ENCODE data around the gene C1GALT1. TPM values are rescaled to one million over a fixed set of nuclear protein-coding genes. Genes with fewer than 3 reads are reported as not detected.

The C1GALT1 gene
- total RNA-seq, 1 experiment from 2014 or later, result 106 TPM

DNA sequence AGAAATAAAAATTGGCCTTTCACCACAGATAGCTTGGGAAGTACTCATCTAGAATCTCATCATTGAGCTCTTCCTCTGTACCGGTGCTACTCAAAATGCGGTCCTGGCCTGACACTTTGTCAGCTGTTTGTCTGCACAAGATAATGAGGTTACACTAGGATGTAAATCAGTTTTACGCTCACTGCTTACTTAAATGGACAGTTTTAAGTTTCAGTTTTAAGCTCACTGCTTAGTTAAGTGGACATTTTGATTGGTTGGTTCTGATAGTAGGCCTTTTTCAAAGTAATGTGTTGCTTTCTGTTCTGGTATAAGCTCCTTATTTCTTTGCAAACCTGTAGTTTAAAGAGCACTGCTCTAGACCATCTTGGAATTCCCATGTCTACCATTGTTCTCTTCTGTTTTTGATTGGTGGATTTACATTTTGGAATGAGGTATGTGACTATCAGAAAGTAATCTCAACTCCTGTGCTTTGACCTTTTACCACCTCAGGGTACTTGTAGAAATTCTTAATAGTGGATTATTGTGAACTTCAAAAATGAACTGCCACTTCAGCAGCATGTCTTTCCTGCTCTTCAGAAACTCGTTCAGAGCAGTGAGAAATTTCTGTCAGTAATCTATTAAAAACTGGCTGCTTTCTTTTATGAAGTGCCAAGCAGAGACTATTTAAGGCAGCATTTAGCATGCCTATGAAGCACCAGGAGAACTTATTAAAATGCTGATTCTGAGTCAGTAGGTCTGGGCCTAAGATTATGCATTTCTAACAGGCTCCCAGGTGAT is 55.0 kb downstream of the C1GALT1 start:
- peaks cover 24% of the 10 kb centered on the region for H3K36me3 Mint-ChIP-seq
- peak overlapping the region; percentile 33 for H3K4me3 Mint-ChIP-seq
- ChIA-PET CTCF (interaction anchor here (0.7 to 1.4 kb wide), 2 partner anchors 110 to 134 kb away, joined by 3 to 4 read pairs; no protein-coding TSS in a partner anchor), POLR2A (no interaction called here)
- no peaks in the 10 kb centered on the region for H3K9me3 Mint-ChIP-seq
- H3K27ac Mint-ChIP-seq, result peak overlapping the region; percentile 95
- no peaks in the 10 kb centered on the region for H3K27me3 Mint-ChIP-seq (ENCODE audit: low read depth)
- TF ChIP-seq ZNF281 (CRISPR knock-in tag; IDR thresholded peaks at IDR 0.05), result no peak
- TF ChIP-seq ZNF423 (CRISPR knock-in tag; IDR thresholded peaks at IDR 0.05), result no peak
- no peak for TF ChIP-seq ZBTB21 (CRISPR knock-in tag; IDR thresholded peaks at IDR 0.05; ENCODE audit: borderline replicate concordance)
- DNase-seq (ENCODE audit: low spot score) (no peak), ATAC-seq (no peak)
- peaks cover 63% of the 10 kb centered on the region for H3K4me1 Mint-ChIP-seq

GRCh38 chr7:7237978-7238267 is 55.6 kb downstream of the C1GALT1 start:
- Mint-ChIP-seq H3K36me3 (peaks cover 28% of the 10 kb centered on the region), H3K27me3 (ENCODE audit: low read depth) (no peaks in the 10 kb centered on the region), H3K4me1 (peaks cover 67% of the 10 kb centered on the region), H3K27ac (peak overlapping the region; percentile 63; the same call in 1 of the 2 replicates), H3K9me3 (no peaks in the 10 kb centered on the region), H3K4me3 (peak overlapping the region; percentile 33; the same call in 1 of the 2 replicates)
- TF ChIP-seq ZNF317 (CRISPR knock-in tag; IDR thresholded peaks at IDR 0.05; ENCODE audit: borderline replicate concordance, low read depth), result no peak
- no peak for TF ChIP-seq EMX1 (CRISPR knock-in tag; IDR thresholded peaks at IDR 0.05)
- no peak for TF ChIP-seq ETV6 (CRISPR knock-in tag; IDR thresholded peaks at IDR 0.05)
- TF ChIP-seq, protein P1, sequence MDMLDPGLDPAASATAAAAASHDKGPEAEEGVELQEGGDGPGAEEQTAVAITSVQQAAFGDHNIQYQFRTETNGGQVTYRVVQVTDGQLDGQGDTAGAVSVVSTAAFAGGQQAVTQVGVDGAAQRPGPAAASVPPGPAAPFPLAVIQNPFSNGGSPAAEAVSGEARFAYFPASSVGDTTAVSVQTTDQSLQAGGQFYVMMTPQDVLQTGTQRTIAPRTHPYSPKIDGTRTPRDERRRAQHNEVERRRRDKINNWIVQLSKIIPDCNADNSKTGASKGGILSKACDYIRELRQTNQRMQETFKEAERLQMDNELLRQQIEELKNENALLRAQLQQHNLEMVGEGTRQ (CRISPR knock-in tag; IDR thresholded peaks at IDR 0.05), result no peak
- no peak for TF ChIP-seq PREB (CRISPR knock-in tag; IDR thresholded peaks at IDR 0.05; ENCODE audit: borderline replicate concordance)
- TF ChIP-seq ZNF532 (CRISPR knock-in tag; IDR thresholded peaks at IDR 0.05; ENCODE audit: borderline replicate concordance), result no peak
- TF ChIP-seq, protein P2, sequence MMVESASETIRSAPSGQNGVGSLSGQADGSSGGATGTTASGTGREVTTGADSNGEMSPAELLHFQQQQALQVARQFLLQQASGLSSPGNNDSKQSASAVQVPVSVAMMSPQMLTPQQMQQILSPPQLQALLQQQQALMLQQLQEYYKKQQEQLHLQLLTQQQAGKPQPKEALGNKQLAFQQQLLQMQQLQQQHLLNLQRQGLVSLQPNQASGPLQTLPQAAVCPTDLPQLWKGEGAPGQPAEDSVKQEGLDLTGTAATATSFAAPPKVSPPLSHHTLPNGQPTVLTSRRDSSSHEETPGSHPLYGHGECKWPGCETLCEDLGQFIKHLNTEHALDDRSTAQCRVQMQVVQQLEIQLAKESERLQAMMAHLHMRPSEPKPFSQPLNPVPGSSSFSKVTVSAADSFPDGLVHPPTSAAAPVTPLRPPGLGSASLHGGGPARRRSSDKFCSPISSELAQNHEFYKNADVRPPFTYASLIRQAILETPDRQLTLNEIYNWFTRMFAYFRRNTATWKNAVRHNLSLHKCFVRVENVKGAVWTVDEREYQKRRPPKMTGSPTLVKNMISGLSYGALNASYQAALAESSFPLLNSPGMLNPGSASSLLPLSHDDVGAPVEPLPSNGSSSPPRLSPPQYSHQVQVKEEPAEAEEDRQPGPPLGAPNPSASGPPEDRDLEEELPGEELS (CRISPR knock-in tag; IDR thresholded peaks at IDR 0.05), result no peak
- TF ChIP-seq MXD4 (CRISPR knock-in tag; IDR thresholded peaks at IDR 0.05; ENCODE audit: borderline replicate concordance), result no peak
- no peak for TF ChIP-seq ZNF121 (CRISPR knock-in tag; IDR thresholded peaks at IDR 0.05)
- no peak for TF ChIP-seq NFATC4 (CRISPR knock-in tag; IDR thresholded peaks at IDR 0.05)
- TF ChIP-seq PRRX2 (CRISPR knock-in tag; IDR thresholded peaks at IDR 0.05), result no peak
- no peak for TF ChIP-seq SMAD4 (CRISPR knock-in tag; IDR thresholded peaks at IDR 0.05)
- TF ChIP-seq FOXP1 (CRISPR knock-in tag; IDR thresholded peaks at IDR 0.05; ENCODE audit: borderline replicate concordance), result no peak
- TF ChIP-seq ZBTB43 (CRISPR knock-in tag; IDR thresholded peaks at IDR 0.05), result no peak
- TF ChIP-seq GRHL2 (CRISPR knock-in tag; IDR thresholded peaks at IDR 0.05; ENCODE audit: insufficient replicate concordance, severe bottlenecking), result no peak
- no peak for ATAC-seq
- CTCF ChIA-PET, result no interaction called here
- no peak for DNase-seq (ENCODE audit: low spot score)
- POLR2A ChIA-PET, result no interaction called here

Measured in WTC11 (cell line).